GM10266 (cell line): ENCODE measurements around the gene MTMR10.

ENCODE experiments used
- DNase-seq: peaks from one replicate; pipeline ENCODE4 v3.0.0; 2012; ENCODE audit errors: extremely low spot score
- CTCF ChIP-seq: IDR thresholded peaks from 2 replicates; pipeline ENCODE4 v1.5.1; 2012; ENCODE audit warnings: mild to moderate bottlenecking, low read depth; ENCODE audit not compliant: control insufficient read depth, insufficient read depth; ENCODE audit errors: missing control alignments

The MTMR10 gene

GRCh38 chr15:30922480-30923311 is 68.7 kb downstream of the MTMR10 start:
- DNase-seq, result no peak
- no peak for TF ChIP-seq CTCF

GRCh38 chr15:30921781-30922479 is 69.5 kb downstream of the MTMR10 start:
- no peak for DNase-seq
- TF ChIP-seq CTCF, result no peak

- no peak for DNase-seq
- TF ChIP-seq CTCF, result no peak
These were observed 70.3 kb downstream of the MTMR10 start for GRCh38 chr15:30921106-30921505.

GRCh38 chr15:30919877-30920550 is 71.4 kb downstream of the MTMR10 start:
- DNase-seq, result no peak
- TF ChIP-seq CTCF, result no peak

- DNase-seq, result no peak
- TF ChIP-seq CTCF, result no peak
These were observed 73.1 kb downstream of the MTMR10 start for GRCh38 chr15:30918366-30918765.

- no peak for DNase-seq
- TF ChIP-seq CTCF, result no peak
These were observed 73.8 kb downstream of the MTMR10 start for GRCh38 chr15:30917675-30918074.
